ENCODE data around the gene SCLY. TPM values are rescaled to one million over a fixed set of nuclear protein-coding genes. Genes with fewer than 3 reads are reported as not detected.

SCLY gene
- total and polyA plus RNA-seq, 2 of the 13 experiments (the other 11 are each of a cell fraction or from before 2014, with no cell fraction given), result 27.9 to 38.6 TPM

DNA sequence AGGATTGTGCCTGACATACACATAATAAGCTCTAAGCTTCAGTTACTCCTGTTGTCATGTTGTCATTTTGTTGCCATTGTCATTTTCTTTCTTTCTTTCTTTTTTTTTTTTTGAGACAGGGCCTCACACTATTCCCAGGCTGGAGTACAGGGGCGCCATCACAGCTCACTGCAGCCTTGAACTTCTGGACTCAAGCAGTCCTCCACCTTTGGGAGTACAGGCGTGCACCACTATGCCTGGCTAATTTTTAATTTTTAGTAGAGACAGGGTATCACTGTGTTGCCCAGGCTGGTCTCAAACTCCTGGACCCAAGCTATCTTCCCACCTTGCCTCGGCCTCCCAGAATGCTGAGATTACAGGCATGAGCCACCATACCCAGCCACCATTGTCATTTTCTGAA lies 30.9 kb upstream of the SCLY start (continued):
- TF ChIP-seq, protein P1, sequence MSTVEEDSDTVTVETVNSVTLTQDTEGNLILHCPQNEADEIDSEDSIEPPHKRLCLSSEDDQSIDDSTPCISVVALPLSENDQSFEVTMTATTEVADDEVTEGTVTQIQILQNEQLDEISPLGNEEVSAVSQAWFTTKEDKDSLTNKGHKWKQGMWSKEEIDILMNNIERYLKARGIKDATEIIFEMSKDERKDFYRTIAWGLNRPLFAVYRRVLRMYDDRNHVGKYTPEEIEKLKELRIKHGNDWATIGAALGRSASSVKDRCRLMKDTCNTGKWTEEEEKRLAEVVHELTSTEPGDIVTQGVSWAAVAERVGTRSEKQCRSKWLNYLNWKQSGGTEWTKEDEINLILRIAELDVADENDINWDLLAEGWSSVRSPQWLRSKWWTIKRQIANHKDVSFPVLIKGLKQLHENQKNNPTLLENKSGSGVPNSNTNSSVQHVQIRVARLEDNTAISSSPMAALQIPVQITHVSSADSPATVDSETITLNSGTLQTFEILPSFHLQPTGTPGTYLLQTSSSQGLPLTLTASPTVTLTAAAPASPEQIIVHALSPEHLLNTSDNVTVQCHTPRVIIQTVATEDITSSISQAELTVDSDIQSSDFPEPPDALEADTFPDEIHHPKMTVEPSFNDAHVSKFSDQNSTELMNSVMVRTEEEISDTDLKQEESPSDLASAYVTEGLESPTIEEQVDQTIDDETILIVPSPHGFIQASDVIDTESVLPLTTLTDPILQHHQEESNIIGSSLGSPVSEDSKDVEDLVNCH (CRISPR knock-in tag; IDR thresholded peaks at IDR 0.05), result no peak
- TF ChIP-seq, protein P2, sequence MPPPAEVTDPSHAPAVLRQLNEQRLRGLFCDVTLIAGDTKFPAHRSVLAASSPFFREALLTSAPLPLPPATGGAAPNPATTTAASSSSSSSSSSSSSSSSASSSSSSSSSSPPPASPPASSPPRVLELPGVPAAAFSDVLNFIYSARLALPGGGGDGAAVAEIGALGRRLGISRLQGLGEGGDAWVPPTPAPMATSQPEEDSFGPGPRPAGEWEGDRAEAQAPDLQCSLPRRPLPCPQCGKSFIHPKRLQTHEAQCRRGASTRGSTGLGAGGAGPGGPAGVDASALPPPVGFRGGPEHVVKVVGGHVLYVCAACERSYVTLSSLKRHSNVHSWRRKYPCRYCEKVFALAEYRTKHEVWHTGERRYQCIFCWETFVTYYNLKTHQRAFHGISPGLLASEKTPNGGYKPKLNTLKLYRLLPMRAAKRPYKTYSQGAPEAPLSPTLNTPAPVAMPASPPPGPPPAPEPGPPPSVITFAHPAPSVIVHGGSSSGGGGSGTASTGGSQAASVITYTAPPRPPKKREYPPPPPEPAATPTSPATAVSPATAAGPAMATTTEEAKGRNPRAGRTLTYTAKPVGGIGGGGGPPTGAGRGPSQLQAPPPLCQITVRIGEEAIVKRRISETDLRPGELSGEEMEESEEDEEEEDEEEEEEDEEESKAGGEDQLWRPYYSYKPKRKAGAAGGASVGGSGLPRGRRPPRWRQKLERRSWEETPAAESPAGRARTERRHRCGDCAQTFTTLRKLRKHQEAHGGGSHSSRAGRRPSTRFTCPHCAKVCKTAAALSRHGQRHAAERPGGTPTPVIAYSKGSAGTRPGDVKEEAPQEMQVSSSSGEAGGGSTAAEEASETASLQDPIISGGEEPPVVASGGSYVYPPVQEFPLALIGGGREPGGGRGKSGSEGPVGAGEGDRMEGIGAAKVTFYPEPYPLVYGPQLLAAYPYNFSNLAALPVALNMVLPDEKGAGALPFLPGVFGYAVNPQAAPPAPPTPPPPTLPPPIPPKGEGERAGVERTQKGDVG (CRISPR knock-in tag; IDR thresholded peaks at IDR 0.05; ENCODE audit: borderline replicate concordance), result no peak
- TF ChIP-seq BORCS8-MEF2B (CRISPR knock-in tag; IDR thresholded peaks at IDR 0.05) (no peak), ZNF839 (CRISPR knock-in tag; IDR thresholded peaks at IDR 0.05; ENCODE audit: borderline replicate concordance) (no peak), SALL1 (CRISPR knock-in tag; IDR thresholded peaks at IDR 0.05) (0 out of 2 replicates have a peak, but pooled peaks have one; percentile 21), ZNF550 (CRISPR knock-in tag; IDR thresholded peaks at IDR 0.05; ENCODE audit: borderline replicate concordance) (no peak), CEBPB (IDR thresholded peaks at IDR 0.05; ENCODE audit: borderline replicate concordance, low read depth, low read length) (no peak), RARA (CRISPR knock-in tag; IDR thresholded peaks at IDR 0.05) (no peak), PLRG1 (conservative IDR thresholded peaks at IDR 0.05) (no peak), SRSF9 (IDR thresholded peaks at IDR 0.05; ENCODE audit: borderline replicate concordance, insufficient read depth, low read depth, low read length, poor library complexity, severe bottlenecking) (no peak), SOX5 (CRISPR knock-in tag; IDR thresholded peaks at IDR 0.05; ENCODE audit: borderline replicate concordance) (peak; percentile 38; the same call in 1 of the 2 replicates), TMF1 (CRISPR knock-in tag; IDR thresholded peaks at IDR 0.05; ENCODE audit: low read depth) (no peak), ZNF776 (CRISPR knock-in tag; IDR thresholded peaks at IDR 0.05) (no peak), ATM (IDR thresholded peaks at IDR 0.05; ENCODE audit: borderline replicate concordance) (no peak), SMARCC2 (IDR thresholded peaks at IDR 0.05) (no peak), GATA4 (IDR thresholded peaks at IDR 0.05; ENCODE audit: borderline replicate concordance, low read depth) (no peak), PITX1 (CRISPR knock-in tag; IDR thresholded peaks at IDR 0.05) (no peak)
- TF ChIP-seq, protein P3, sequence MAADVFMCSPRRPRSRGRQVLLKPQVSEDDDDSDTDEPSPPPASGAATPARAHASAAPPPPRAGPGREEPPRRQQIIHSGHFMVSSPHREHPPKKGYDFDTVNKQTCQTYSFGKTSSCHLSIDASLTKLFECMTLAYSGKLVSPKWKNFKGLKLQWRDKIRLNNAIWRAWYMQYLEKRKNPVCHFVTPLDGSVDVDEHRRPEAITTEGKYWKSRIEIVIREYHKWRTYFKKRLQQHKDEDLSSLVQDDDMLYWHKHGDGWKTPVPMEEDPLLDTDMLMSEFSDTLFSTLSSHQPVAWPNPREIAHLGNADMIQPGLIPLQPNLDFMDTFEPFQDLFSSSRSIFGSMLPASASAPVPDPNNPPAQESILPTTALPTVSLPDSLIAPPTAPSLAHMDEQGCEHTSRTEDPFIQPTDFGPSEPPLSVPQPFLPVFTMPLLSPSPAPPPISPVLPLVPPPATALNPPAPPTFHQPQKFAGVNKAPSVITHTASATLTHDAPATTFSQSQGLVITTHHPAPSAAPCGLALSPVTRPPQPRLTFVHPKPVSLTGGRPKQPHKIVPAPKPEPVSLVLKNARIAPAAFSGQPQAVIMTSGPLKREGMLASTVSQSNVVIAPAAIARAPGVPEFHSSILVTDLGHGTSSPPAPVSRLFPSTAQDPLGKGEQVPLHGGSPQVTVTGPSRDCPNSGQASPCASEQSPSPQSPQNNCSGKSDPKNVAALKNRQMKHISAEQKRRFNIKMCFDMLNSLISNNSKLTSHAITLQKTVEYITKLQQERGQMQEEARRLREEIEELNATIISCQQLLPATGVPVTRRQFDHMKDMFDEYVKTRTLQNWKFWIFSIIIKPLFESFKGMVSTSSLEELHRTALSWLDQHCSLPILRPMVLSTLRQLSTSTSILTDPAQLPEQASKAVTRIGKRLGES (CRISPR knock-in tag; IDR thresholded peaks at IDR 0.05; ENCODE audit: borderline replicate concordance), result no peak
- TF ChIP-seq, protein P4, sequence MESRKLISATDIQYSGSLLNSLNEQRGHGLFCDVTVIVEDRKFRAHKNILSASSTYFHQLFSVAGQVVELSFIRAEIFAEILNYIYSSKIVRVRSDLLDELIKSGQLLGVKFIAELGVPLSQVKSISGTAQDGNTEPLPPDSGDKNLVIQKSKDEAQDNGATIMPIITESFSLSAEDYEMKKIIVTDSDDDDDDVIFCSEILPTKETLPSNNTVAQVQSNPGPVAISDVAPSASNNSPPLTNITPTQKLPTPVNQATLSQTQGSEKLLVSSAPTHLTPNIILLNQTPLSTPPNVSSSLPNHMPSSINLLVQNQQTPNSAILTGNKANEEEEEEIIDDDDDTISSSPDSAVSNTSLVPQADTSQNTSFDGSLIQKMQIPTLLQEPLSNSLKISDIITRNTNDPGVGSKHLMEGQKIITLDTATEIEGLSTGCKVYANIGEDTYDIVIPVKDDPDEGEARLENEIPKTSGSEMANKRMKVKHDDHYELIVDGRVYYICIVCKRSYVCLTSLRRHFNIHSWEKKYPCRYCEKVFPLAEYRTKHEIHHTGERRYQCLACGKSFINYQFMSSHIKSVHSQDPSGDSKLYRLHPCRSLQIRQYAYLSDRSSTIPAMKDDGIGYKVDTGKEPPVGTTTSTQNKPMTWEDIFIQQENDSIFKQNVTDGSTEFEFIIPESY (CRISPR knock-in tag; IDR thresholded peaks at IDR 0.05), result 0 out of 2 replicates have a peak, but pooled peaks have one; percentile 28
- TF ChIP-seq, protein P5, sequence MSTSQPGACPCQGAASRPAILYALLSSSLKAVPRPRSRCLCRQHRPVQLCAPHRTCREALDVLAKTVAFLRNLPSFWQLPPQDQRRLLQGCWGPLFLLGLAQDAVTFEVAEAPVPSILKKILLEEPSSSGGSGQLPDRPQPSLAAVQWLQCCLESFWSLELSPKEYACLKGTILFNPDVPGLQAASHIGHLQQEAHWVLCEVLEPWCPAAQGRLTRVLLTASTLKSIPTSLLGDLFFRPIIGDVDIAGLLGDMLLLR (CRISPR knock-in tag; IDR thresholded peaks at IDR 0.05), result no peak
